WERI-Rb-1 (cell line): ENCODE data around the gene CALML6.
A peak's percentile ranks its signal among the peaks of the same experiment; 100 is the strongest.

Experiments used
- DNase-seq: peaks from one replicate; pipeline ENCODE4 v3.0.0-alpha.2; 2020
- H3K27ac ChIP-seq: fragments of 250-450 bp; sonication (Bioruptor Pico); 2 replicates; pipeline ENCODE4 v1.5.1; 2020; ENCODE audit warnings: mild to moderate bottlenecking, moderate library complexity
- H3K27me3 ChIP-seq: fragments of 250-450 bp; sonication (Bioruptor Pico); 2 replicates; pipeline ENCODE4 v1.5.1; 2021; ENCODE audit warnings: mild to moderate bottlenecking, low read depth, moderate library complexity; ENCODE audit not compliant: insufficient read depth, severe bottlenecking
- H3K36me3 ChIP-seq: fragments of 250-450 bp; sonication (Bioruptor Pico); 2 replicates; pipeline ENCODE4 v1.5.1; 2020; ENCODE audit warnings: mild to moderate bottlenecking, moderate library complexity
- H3K4me3 ChIP-seq: 2 replicates; pipeline ENCODE4 v1.5.1; 2011; ENCODE audit warnings: low read depth, mild to moderate bottlenecking, control low read depth, low read length
- H3K9me3 ChIP-seq: fragments of 250-450 bp; sonication (Bioruptor Pico); 2 replicates; pipeline ENCODE4 v1.5.1; 2021; ENCODE audit warnings: mild to moderate bottlenecking, moderate library complexity; ENCODE audit not compliant: severe bottlenecking
- CTCF ChIP-seq: IDR thresholded peaks from 2 replicates; pipeline ENCODE4 v1.5.1; 2011; ENCODE audit warnings: low read depth, mild to moderate bottlenecking, control low read depth, inconsistent platforms, low read length

The CALML6 gene

GRCh38 chr1:1889847-1890505, 25.1 kb upstream of the CALML6 start:
- Histone ChIP-seq H3K9me3 (no peaks in the 10 kb centered on the region), H3K27ac (peak overlapping the region; percentile 92), H3K27me3 (no peaks in the 10 kb centered on the region), H3K4me3 (peak overlapping the region; percentile 86), H3K36me3 (no peaks in the 10 kb centered on the region; the same call in none of the 2 replicates)
- TF ChIP-seq CTCF, result no peak
- DNase-seq, result peak; percentile 31

GRCh38 chr1:1890506-1891348, 24.3 kb upstream of the CALML6 start, which contains the start of gene GNB1:
Gene GNB1, minus strand, starts transcription at chr1:1891087. Its CDS starts 65,634 bp downstream, at chr1:1825453.
- Histone ChIP-seq H3K9me3 (no peaks in the 10 kb centered on the region), H3K4me3 (peak within 1 kb of the TSS; percentile 86), H3K36me3 (no peaks in the 10 kb centered on the region; the same call in 1 of the 2 replicates), H3K27ac (peak within 1 kb of the TSS; percentile 92), H3K27me3 (no peaks in the 10 kb centered on the region)
- TF ChIP-seq CTCF, result no peak
- peak; percentile 84 for DNase-seq

GRCh38 chr1:1891349-1892078, 23.5 kb upstream of the CALML6 start:
- peak; percentile 63 for DNase-seq
- TF ChIP-seq CTCF, result no peak
- peak overlapping the region; percentile 58 for H3K4me3 ChIP-seq
- no peaks in the 10 kb centered on the region for H3K9me3 ChIP-seq
- no peaks in the 10 kb centered on the region for H3K27me3 ChIP-seq
- peak overlapping the region; percentile 77 for H3K27ac ChIP-seq
- no peaks in the 10 kb centered on the region; the same call in 1 of the 2 replicates for H3K36me3 ChIP-seq

GRCh38 chr1:1892079-1892762, 22.8 kb upstream of the CALML6 start:
- Histone ChIP-seq H3K9me3 (no peaks in the 10 kb centered on the region), H3K36me3 (no peaks in the 10 kb centered on the region; the same call in 1 of the 2 replicates), H3K4me3 (no peak overlapping the region), H3K27ac (no peak overlapping the region), H3K27me3 (no peaks in the 10 kb centered on the region)
- TF ChIP-seq CTCF, result no peak
- no peak for DNase-seq

GRCh38 chr1:1892763-1893120, 22.3 kb upstream of the CALML6 start:
- Histone ChIP-seq H3K4me3 (no peak overlapping the region), H3K36me3 (no peaks in the 10 kb centered on the region; the same call in 1 of the 2 replicates), H3K27me3 (no peaks in the 10 kb centered on the region), H3K9me3 (no peaks in the 10 kb centered on the region), H3K27ac (no peak overlapping the region)
- TF ChIP-seq CTCF, result no peak
- DNase-seq, result no peak
